Naive B cell (primary cell): ENCODE measurements around the gene PSMA4. TPM values are rescaled to one million over a fixed set of nuclear protein-coding genes. Genes with fewer than 3 reads are reported as not detected.
"Not testable (repeated sequence)": the region's sequence is repeated elsewhere in the genome, so short reads cannot be mapped to it uniquely, and the experiment has no call there.

ENCODE experiments used
- ATAC-seq, 2 donors: fragments of 150-1000 bp; cut with Tn5 transposase; 2 replicates each; pipeline ENCODE4 v1.10.0; 2021; ENCODE audit warnings: low read depth in 2 of 2, mild to moderate bottlenecking in 2 of 2, moderate library complexity in 2 of 2
- DNase-seq: peaks from one replicate; pipeline ENCODE4 v3.0.0; 2022
- H3K27ac Mint-ChIP-seq, 6 donors: one replicate each; pipeline ENCODE4 v1.8.0; 2020 to 2022; ENCODE audit warnings: mild to moderate bottlenecking in 6 of 6, mixed read lengths in 6 of 6, moderate library complexity in 5 of 6, inconsistent platforms in 2 of 6
- H3K27me3 Mint-ChIP-seq, 3 donors: one replicate each; pipeline ENCODE4 v1.8.0; 2021 to 2022; ENCODE audit warnings: mixed read lengths in 3 of 3, mild to moderate bottlenecking in 1 of 3
- H3K36me3 Mint-ChIP-seq, 2 donors: one replicate each; pipeline ENCODE4 v1.8.0; 2020 to 2022; ENCODE audit warnings: mixed read lengths in 2 of 2, inconsistent platforms in 1 of 2, mild to moderate bottlenecking in 1 of 2
- H3K4me1 Mint-ChIP-seq, 3 donors: one replicate each; pipeline ENCODE4 v1.8.0; 2020 to 2022; ENCODE audit warnings: mixed read lengths in 3 of 3, inconsistent platforms in 1 of 3, mild to moderate bottlenecking in 1 of 3, moderate library complexity in 1 of 3
- H3K4me3 Mint-ChIP-seq, 8 donors: one replicate each; pipeline ENCODE4 v1.8.0; 2020 to 2022; ENCODE audit warnings: mild to moderate bottlenecking in 8 of 8, mixed read lengths in 8 of 8, moderate library complexity in 8 of 8, inconsistent platforms in 2 of 8
- H3K9me3 Mint-ChIP-seq, 7 donors: one replicate each; pipeline ENCODE4 v1.8.0; 2020 to 2022; ENCODE audit warnings: mixed read lengths in 7 of 7, mild to moderate bottlenecking in 5 of 7, inconsistent platforms in 2 of 7, moderate library complexity in 1 of 7
- polyA plus RNA-seq, 6 donors: library from polyadenylated mRNA; unstranded; fragments of 300-500 nt; fragmentation: Illumina TruSeq; gene quantifications; one replicate each; pipeline ENCODE4 v1.2.3, GENCODE V29; 2021; ENCODE audit warnings: low read depth in 6 of 6

The PSMA4 gene
- polyA plus RNA-seq, 6 donors from 2014 or later, result 204 to 251 (median 240) TPM

DNA sequence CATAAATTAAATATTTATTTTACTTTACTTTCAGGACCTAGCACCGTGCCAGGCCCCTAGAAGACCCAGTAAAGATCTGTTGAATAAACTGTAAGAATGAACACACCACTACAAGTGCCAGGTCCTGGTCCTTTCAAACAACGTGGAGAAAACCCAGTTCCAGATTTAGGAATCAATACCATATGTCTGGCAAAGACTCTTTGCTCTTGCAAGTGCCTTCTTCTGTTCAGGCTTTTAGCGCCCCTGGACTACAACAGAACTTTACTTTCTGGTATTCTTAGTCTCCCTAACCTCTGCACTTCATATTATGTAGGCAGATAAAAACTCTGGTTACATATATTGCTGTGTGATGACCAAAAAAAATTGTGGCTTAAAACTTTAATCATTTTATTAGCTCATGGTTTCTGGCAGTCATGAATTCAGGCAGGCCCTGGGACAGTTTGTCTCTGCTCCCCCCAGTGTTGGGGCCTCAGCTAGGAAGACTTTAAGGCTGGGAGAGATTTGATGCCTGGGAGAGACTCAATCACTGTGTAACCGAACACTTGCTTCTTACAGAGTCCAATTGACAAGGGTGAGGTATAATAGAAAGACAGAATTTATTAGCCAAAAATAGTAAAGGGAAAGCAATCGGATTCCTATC lies 2.9 kb upstream of the PSMA4 start:
- H3K27me3 Mint-ChIP-seq, result peaks cover 0 to 4% (median 0%) of the 10 kb centered on the region in 3 donors
- no peaks in the 10 kb centered on the region for H3K9me3 Mint-ChIP-seq
- ATAC-seq, result no peak
- H3K4me3 Mint-ChIP-seq, result peak overlapping the region in 2 of 8 donors; percentile 6 to 81
- peaks cover 7 to 20% (median 14%) of the 10 kb centered on the region in 3 donors for H3K4me1 Mint-ChIP-seq
- H3K27ac Mint-ChIP-seq, result no peak overlapping the region
- peaks cover 0 to 2% of the 10 kb centered on the region in 2 donors for H3K36me3 Mint-ChIP-seq
- DNase-seq, result no peak

DNA sequence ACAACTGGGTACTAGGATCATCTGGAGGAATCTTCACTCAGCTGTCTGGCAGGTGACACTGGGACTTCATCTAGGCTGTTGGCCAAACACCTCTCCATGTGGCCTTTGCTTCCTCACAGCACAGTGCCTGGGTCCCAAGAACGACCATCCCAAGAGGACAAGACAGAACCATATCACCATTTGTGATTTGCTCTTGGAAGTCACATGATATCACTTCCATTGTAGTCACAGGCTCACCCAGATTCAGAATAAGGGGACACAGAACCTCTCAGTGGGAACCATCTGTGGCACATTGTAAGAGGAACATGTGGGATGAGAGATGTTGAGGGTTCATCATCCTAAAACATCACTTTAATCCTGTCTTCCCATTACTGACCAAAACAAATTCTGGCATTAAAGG lies 1.9 kb upstream of the PSMA4 start:
- Mint-ChIP-seq H3K4me3 (peak overlapping the region in 3 of 8 donors; percentile 52 to 81 (median 59)), H3K27ac (peak overlapping the region in 1 of 6 donors; percentile 71), H3K27me3 (peaks cover 0 to 4% (median 0%) of the 10 kb centered on the region in 3 donors), H3K9me3 (no peaks in the 10 kb centered on the region), H3K4me1 (peaks cover 7 to 20% (median 18%) of the 10 kb centered on the region in 3 donors), H3K36me3 (peaks cover 0 to 7% of the 10 kb centered on the region in 2 donors)
- no peak for DNase-seq
- no peak for ATAC-seq

DNA sequence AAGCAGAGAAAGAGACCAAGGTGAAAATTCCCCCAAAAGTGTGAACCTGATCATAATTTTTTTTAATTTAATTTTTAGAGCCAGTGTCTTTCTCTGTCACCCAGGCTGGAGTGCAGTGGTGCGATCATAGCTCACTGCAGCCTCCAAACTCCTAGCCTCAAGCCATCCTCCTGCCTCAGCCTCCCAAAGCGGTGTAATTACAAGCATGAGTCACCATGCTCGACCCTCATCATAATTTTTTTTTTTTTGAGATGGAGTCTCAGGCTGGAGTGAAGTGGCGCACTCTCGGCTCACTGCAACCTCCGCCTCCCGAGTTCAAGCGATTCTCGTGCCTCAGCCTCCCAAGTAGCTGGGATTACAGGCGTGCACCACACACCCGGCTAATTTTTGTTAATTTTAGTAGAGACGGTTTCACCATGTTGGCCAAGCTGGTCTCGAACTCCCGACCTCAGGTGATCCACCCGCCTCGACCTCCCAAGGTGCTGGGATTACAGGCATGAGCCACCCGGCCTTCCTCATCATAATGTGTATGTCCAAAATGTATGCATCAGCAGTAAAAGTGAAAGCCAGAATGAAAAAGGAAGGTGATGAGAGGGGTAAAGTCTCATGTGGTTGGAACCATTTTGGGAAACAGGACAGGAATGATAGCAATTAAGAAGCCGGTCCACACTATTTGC lies 642 bp upstream of the PSMA4 start:
- peak overlapping the region; percentile 88 to 99 (median 96) for H3K4me3 Mint-ChIP-seq

DNA sequence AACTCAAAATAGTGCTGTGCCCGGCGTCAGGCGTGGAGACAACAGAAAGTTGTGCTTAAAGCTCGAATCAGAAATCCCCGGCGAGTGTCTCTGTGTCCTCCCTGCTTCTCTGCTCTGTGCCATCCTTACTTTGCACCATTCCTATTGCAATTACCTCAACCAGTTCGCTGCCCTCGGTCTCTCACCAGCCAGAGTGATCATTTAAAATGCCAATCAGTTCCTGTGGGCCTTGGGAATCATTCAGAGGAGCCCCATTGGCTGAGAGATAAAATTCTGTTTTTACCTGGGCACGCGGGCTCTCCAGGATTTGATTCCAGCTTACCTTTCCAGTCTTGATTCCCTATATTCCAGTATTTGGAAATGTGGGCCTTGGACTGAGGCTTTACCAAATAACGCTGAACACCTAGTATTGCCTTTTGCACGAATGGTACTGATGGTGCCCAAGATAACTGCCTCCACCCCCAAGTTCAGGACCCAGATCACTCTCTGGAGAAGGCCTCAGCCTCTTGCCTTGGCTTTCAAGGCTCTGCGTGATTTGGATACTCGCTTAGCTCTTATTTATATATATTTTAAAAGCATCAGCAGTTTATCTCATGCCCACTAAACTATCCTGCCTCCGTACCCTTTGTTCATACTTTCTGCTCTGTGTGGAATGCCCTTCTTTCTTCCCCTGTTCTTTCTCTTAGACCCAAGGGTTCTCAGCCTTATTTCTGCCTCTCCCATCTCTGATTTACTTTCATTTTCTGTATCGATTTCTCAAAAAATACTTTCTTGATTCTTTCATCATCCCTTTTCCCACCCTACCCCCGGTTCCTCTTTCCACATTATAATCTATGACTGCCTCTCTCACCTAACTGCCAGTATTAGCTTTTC lies 863 bp downstream of the PSMA4 start:
- ATAC-seq (no peak), DNase-seq (peak; percentile 18)
- peak overlapping the region; percentile 94 to 99 (median 98) for H3K27ac Mint-ChIP-seq
- no peaks in the 10 kb centered on the region for H3K9me3 Mint-ChIP-seq
- peaks cover 7 to 20% (median 18%) of the 10 kb centered on the region in 3 donors for H3K4me1 Mint-ChIP-seq
- H3K27me3 Mint-ChIP-seq, result no peaks in the 10 kb centered on the region
- H3K36me3 Mint-ChIP-seq, result peaks cover 0 to 7% of the 10 kb centered on the region in 2 donors
- peak overlapping the region; percentile 88 to 99 (median 96) for H3K4me3 Mint-ChIP-seq

More for the DNA sequence above, 642 bp upstream of the PSMA4 start:
- H3K27me3 Mint-ChIP-seq, DNase-seq, H3K9me3 Mint-ChIP-seq, ATAC-seq, H3K36me3 Mint-ChIP-seq: not testable (repeated sequence)
- Mint-ChIP-seq H3K4me1 (peaks cover 7 to 20% (median 18%) of the 10 kb centered on the region in 3 donors), H3K27ac (peak overlapping the region; percentile 94 to 99 (median 99))

DNA sequence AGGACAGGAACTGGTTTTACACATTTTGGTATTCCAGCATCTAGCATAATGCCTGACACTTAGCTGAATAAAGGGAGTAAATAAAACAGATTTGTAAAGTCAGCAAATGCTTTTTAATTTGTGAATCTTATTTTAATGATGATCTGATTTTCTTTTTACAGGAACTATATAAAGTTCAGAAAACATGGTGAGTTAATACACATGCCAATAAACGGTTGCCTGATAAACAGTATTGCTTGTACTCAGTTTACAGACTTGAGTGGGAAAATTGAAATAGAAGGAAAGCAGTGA lies 1.4 kb downstream of the PSMA4 start:
- H3K4me3 Mint-ChIP-seq, result peak overlapping the region; percentile 88 to 99 (median 96)
- H3K27ac Mint-ChIP-seq, result peak overlapping the region; percentile 30 to 99 (median 93)
- DNase-seq (no peak), ATAC-seq (no peak)
- peaks cover 7 to 20% (median 18%) of the 10 kb centered on the region in 3 donors for H3K4me1 Mint-ChIP-seq
- no peaks in the 10 kb centered on the region for H3K9me3 Mint-ChIP-seq
- H3K27me3 Mint-ChIP-seq, result no peaks in the 10 kb centered on the region
- peaks cover 0 to 7% of the 10 kb centered on the region in 2 donors for H3K36me3 Mint-ChIP-seq

DNA sequence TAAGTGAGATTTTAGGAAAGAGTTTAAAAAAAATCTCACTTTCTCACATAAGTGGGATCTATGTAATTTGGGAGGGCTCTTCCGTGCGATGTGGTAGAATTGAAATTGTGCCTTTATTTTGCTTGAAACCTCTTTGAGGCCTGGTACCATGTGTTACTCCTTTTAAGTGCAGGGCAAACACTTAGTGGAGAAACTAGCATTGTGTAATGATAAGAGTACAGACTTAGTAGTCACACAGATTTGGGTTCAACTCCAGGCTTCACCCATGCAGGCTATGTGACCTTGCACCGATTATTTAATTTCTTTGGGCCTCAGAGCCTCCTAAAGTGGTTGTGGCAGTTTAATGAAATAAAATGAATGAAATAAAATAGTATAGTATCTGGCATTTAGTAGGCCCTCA lies 2.4 kb downstream of the PSMA4 start:
- peaks cover 0 to 7% of the 10 kb centered on the region in 2 donors for H3K36me3 Mint-ChIP-seq
- DNase-seq, result no peak
- no peaks in the 10 kb centered on the region for H3K27me3 Mint-ChIP-seq
- ATAC-seq, result no peak
- H3K27ac Mint-ChIP-seq, result peak overlapping the region in 2 of 6 donors; percentile 63 to 94
- no peaks in the 10 kb centered on the region for H3K9me3 Mint-ChIP-seq
- peaks cover 7 to 20% (median 18%) of the 10 kb centered on the region in 3 donors for H3K4me1 Mint-ChIP-seq
- H3K4me3 Mint-ChIP-seq, result peak overlapping the region in 4 of 8 donors; percentile 51 to 89 (median 71)

DNA sequence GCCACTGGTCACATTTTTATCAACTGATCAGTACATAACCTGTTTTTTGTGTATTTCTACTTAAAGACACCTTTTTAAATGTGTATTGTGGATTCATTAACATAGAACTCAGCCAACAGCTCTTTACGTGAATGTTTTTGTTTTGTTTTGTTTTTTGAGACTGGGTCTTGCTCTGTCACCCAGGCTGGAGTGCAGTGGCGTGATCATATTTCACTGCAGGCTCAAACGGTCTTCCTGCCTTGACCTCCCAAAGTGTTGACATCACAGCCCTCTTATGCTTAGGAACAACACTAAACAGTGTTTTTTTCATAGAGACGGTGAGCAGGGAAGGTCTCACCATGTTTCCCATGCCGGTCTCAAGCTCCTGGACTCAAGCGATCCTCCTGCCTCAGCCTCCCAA lies 9.9 kb downstream of the PSMA4 start:
- no peak for ATAC-seq
- peaks cover 0 to 5% (median 0%) of the 10 kb centered on the region in 3 donors for H3K4me1 Mint-ChIP-seq
- H3K9me3 Mint-ChIP-seq, result no peaks in the 10 kb centered on the region
- H3K27me3 Mint-ChIP-seq, result no peaks in the 10 kb centered on the region
- H3K36me3 Mint-ChIP-seq, result peaks cover 11 to 24% of the 10 kb centered on the region in 2 donors
- H3K27ac Mint-ChIP-seq, result no peak overlapping the region
- no peak overlapping the region for H3K4me3 Mint-ChIP-seq
- no peak for DNase-seq

DNA sequence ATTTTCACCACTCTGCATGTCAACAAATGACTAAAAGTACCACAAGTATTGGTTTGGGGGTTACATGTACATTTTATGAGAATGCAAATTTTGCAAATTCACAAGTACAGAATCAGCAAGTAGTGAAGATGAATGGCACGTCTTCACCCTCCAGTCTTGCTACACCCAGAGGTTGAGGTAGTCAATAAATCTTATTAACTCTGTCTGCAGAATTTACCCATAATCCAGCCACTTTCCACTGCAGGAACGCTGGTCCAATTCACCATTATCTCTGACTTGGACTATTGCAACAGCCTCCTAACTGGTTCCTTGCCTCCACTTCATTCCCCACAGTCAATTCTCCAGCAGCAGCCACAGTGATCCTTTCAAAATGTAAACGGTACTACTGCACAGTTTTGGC lies 10.6 kb downstream of the PSMA4 start:
- H3K27me3 Mint-ChIP-seq, result no peaks in the 10 kb centered on the region
- H3K36me3 Mint-ChIP-seq, result peaks cover 11 to 24% of the 10 kb centered on the region in 2 donors
- DNase-seq, result no peak
- H3K4me3 Mint-ChIP-seq, result no peak overlapping the region
- ATAC-seq, result no peak
- peak overlapping the region in 1 of 6 donors; percentile 17 for H3K27ac Mint-ChIP-seq
- H3K4me1 Mint-ChIP-seq, result peaks cover 0 to 5% (median 0%) of the 10 kb centered on the region in 3 donors
- no peaks in the 10 kb centered on the region for H3K9me3 Mint-ChIP-seq

DNA sequence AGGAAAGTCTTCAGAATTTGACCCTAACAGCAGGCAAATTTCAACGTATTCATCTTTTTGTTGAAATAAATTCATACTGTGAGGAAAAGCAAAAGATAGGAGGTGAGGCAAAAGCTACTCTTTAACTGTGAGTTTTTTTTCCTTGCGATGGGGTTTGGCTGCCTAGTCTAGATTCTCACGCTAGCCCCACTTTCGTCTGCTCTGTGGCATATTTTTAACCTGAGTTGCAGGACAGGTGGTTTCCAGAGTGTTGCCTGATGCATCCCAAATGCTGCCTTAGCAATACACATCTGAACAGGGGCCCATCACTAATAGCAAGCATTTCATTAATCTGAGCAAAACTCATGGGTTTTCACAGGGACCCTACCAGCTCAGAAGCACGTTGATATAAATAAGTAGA lies 11.7 kb downstream of the PSMA4 start:
- Mint-ChIP-seq H3K9me3 (no peaks in the 10 kb centered on the region), H3K4me3 (no peak overlapping the region), H3K36me3 (peaks cover 11 to 24% of the 10 kb centered on the region in 2 donors), H3K4me1 (peaks cover 0 to 5% (median 0%) of the 10 kb centered on the region in 3 donors), H3K27ac (no peak overlapping the region), H3K27me3 (no peaks in the 10 kb centered on the region)
- DNase-seq (no peak), ATAC-seq (no peak)

DNA sequence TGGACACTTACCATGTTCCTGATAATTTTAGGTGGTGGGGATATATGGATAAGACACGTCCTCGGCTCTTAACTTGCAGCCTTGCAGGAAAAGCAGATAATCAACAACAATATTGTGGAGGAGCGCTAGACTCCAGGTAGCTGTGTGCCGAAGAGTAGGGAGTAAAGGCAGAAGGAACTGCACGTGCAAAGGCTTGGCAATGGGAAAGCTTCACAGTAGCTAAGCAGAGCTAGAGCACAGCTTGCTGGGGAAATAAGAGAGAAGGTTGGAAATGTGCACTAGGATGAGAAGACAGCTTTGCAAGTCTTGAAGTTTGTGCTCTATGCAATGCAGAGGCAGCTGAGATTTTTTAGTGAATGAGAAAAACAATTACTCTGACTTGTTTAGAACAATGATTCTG lies 12.4 kb downstream of the PSMA4 start:
- no peak for ATAC-seq
- H3K4me3 Mint-ChIP-seq, result no peak overlapping the region
- H3K4me1 Mint-ChIP-seq, result peaks cover 0 to 5% (median 0%) of the 10 kb centered on the region in 3 donors
- no peak for DNase-seq
- H3K36me3 Mint-ChIP-seq, result peaks cover 11 to 24% of the 10 kb centered on the region in 2 donors
- H3K9me3 Mint-ChIP-seq, result no peaks in the 10 kb centered on the region
- peaks cover 0 to 3% (median 0%) of the 10 kb centered on the region in 3 donors for H3K27me3 Mint-ChIP-seq
- H3K27ac Mint-ChIP-seq, result peak overlapping the region in 2 of 6 donors; percentile 8 to 9

DNA sequence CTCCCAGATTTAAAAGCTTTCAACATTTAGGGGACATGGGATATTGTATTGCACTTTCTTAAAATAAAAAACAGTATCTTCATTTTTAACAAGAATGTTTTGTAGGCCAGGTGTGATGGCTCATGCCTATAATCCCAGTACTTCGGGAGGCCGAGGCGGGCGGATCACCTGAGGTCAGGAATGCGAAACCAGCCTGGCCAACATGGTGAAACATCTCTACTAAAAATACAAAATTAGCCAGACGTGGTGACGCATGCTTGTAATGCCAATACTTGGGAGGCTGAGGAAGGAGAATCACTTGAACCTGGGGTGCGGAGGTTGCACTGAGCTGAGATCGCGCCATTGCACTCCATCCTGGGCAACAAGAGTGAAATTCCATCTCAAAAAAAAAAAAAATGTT lies 20.0 kb downstream of the PSMA4 start:
- H3K36me3 Mint-ChIP-seq, result not testable (repeated sequence)

DNA sequence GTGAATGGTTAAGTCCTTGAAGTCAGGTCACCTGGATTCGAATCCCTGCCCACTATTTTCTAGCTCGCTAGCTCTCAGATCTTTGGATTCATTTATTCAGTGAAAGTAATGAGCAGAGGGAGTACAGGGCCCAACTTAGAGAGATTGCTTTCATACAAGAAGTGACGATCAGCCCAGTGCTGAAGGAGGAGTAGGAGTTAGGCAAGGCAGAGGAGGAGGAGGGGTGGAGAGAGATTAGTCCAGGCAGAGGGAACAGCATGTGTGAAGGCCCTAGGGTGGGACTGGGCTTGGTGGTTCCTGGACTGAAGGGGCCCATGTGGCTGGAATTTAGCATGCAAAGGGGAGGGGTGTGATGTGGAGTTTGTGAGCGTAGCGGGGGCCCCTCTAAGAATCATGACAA lies 21.2 kb downstream of the PSMA4 start:
- Mint-ChIP-seq H3K36me3 (no peaks in the 10 kb centered on the region), H3K9me3 (no peaks in the 10 kb centered on the region), H3K4me3 (peak overlapping the region in 1 of 8 donors; percentile 5), H3K27me3 (peaks cover 4 to 30% (median 16%) of the 10 kb centered on the region in 3 donors), H3K27ac (peak overlapping the region in 1 of 6 donors; percentile 0), H3K4me1 (peaks cover 14 to 20% (median 16%) of the 10 kb centered on the region in 3 donors)
- DNase-seq (no peak), ATAC-seq (no peak)

More for the DNA sequence above, 20.0 kb downstream of the PSMA4 start:
- not testable (repeated sequence) for ATAC-seq, H3K27ac Mint-ChIP-seq, H3K9me3 Mint-ChIP-seq, DNase-seq, H3K4me3 Mint-ChIP-seq
- Mint-ChIP-seq H3K27me3 (peaks cover 0 to 22% (median 16%) of the 10 kb centered on the region in 3 donors), H3K4me1 (peaks cover 7 to 11% (median 8%) of the 10 kb centered on the region in 3 donors)

DNA sequence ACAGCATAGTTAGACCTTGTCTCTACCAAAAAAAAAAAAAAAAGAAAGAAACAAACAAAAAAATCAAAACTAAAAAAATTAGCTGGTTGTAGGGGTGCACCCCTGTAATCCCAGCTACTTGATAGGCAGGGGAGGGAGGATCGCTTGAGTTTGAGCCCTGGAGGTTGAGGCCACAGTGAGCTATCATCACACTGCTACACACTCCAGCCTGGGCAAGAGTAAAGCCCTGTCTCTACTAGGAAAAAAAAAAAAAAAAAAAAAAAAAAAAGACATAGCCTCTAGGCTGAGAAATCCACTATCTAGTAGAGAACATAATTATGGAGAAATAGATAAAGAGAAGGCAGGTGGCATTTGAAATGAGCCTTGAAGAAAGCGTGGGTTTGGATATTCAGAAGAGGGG lies 22.8 kb downstream of the PSMA4 start:
- Mint-ChIP-seq H3K9me3 (no peaks in the 10 kb centered on the region), H3K27ac (no peak overlapping the region), H3K27me3 (peaks cover 6 to 34% (median 16%) of the 10 kb centered on the region in 3 donors), H3K36me3 (no peaks in the 10 kb centered on the region), H3K4me1 (peaks cover 17 to 23% (median 21%) of the 10 kb centered on the region in 3 donors), H3K4me3 (peak overlapping the region in 1 of 8 donors; percentile 90)
- no peak for DNase-seq
- no peak for ATAC-seq
